GM21825 (cell line): ENCODE results near the gene CCDC61.

Experiments used
- ATAC-seq: cut with Tn5 transposase; IDR thresholded peaks from one replicate; pipeline ENCODE4 v1.9.1; 2021; ENCODE audit warnings: mild to moderate bottlenecking, moderate library complexity; ENCODE audit not compliant: unreplicated experiment

The CCDC61 gene

DNA sequence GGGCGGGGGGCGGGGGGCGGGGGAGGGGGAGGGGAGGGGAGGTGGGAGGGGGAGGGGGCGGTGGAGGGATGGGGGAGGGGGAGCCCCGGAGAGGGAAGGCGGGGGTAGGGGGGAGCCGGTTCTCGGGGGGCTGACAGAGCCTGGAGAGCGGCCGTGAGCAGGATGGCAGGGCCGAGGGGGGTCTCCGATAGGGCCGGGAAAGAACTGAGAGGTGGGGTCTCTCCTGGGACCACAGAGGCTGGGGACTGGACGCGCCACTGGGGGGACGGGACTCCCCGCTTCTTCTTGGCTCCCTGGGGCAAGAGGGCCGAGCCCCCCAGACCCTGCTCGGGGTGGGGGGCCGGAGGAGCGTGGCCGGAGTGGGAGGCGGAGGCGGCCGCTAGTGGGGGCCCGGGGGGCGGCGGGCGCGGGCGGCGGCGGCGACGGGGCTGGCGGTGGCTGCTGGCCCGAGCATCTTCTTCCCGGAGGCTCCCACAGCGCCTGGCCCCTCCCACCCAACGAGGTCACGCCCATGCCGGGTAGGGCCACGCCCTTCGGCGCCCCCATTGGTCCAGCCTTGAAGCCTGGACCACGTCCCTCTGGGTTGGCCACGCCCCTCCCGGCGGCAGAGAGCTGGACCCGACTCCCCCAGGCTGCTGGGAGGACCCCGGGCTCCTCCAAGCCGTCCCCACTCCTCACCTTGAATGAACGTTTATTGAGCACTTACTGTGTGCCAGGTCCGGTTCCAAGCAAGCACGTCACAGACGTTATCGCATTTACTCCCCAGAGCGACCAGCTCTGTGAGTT is 21.5 kb upstream of the CCDC61 start, which contains the start of gene NOVA2:
NOVA2 (minus strand) TSS at position 313 of the 786 bp plus-strand sequence. CDS start 514 bp downstream, outside the sequence.
- ATAC-seq: no peak

DNA sequence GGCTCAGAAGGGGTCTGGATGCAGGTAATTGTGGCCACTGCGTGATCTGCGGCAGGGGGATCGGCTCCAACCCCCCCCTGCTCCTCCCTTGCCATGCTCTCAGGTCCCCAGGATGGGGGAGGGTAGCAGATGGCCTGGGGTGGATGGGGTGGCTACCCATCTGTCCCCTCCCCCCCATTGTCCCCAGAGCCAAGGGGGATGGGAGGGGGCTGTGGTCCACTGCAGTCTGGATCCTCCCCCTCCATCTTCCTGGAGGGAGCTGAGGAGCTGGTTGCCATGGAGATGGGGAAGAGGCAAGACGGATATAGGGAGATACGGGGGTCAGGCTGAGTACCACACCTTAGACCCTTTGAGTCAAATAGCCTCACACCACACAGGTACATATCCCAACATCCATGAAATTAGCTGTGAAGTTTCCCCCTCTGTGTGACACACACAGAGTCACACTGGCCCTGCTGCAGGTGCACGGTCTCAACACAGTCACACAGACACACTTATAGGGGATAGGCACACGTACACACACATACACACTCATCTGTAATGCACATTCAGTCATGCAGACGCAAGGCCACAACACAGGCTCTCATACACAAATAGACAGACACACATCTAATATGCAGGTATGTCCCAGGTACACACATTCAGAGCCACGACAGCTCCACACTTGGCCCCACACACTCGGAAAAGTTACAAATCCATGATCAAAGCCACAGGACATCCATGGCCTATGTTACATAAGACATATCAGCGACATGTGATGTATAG is 19.8 kb upstream of the CCDC61 start:
- no peak for ATAC-seq

DNA sequence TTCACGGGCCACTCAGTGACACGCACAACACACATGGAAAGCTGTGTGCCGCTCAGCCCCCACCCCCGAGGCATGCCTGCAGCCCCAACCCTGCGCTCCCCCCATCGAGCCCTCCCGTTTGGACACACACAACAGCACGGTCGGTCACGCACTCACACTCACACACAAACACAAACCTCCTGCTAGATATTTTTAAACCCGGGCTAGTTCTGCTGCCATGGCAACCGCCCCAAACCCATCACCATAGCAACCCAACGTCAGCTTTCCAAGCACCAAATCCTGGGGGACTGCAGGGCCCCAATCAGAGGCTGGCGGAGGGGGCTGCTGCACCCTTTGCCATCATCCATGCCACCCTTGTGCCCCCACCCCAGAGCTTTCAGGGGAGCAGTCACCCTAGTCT is 19.1 kb upstream of the CCDC61 start:
- ATAC-seq: no peak

DNA sequence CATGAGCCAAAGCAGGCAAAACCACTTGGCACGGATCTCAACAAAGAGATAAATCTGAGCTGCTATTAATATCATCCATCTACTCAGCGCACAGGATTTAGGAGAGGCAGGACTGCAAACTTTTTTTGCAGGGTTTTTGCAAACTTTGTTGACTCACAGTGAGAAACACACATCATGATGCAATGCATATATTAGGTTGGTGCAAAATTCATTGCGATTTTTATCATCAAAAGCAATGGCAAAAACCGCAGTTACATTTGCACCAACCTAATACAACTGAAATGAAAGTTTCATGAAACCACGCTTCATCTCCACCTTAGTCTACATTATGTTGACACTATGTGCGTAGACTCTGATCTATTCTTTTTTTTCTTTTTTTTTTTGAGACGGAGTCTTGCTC is 17.1 kb upstream of the CCDC61 start:
- no peak for ATAC-seq

DNA sequence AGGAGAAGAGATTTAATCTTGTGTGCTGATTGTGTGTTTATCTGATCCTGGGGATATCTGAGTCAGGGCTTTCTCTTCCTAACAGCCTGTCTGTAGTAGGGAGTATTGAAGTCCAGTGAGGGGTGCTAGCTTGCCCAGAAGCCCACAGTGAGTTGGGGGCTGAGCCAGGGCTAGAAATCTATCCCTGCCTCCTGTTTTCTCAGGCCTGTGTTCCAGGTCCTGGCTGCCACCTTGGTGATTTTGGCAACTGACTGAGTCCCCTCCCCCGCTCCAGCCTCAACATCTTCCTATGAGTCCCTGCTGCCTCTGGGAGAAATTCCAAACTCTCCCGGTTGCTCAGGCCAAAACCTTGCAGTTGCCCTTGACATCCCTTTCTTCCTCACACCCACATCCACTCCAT is 13.9 kb upstream of the CCDC61 start:
- no peak for ATAC-seq

DNA sequence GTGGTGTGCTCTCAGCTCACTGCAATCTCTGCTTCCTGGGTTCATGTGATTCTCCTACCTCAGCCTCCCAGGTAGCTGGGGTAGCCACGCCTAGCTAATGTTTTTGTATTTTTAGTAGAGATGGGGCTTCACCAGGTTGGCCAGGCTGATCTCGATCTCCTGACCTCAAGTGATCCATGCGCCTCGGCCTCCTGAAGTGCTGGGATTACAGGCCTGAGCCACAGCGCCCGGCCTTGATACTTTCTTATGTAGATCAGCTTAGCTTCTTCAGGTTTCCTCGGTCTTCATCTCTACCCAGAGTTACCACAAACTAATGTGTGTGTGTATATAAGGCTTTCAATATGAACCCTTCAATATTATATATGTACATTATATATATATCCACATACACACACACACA is 9.9 kb upstream of the CCDC61 start:
- ATAC-seq: no peak

DNA sequence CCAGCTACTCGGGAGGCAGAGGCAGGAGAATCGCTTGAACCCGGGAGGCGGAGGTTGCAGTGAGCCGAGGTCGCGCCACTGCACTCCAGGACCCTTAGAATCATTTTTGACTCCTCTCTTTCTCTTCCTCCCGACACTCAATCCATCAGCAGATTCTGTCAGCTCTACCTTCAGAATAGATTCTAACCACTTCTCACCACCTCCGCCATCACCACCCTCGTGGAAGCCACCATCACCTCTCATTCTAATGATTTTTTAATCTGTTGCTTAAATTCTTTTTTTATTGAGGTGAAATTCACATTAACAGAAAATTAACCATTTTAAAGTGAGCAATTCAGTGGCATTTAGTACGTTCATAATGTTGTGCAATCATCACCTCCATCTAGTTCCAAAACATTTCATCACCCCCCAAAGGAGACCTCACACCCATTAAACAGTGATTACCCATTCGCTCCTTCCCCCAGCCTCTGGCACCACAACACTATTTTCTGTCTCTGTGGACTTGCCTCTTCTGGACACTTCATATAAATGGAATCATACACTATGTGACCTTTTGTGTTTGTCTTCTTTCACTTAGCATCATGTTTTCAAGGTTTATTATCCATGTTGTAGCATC is 5.0 kb upstream of the CCDC61 start:
- ATAC-seq: no peak

DNA sequence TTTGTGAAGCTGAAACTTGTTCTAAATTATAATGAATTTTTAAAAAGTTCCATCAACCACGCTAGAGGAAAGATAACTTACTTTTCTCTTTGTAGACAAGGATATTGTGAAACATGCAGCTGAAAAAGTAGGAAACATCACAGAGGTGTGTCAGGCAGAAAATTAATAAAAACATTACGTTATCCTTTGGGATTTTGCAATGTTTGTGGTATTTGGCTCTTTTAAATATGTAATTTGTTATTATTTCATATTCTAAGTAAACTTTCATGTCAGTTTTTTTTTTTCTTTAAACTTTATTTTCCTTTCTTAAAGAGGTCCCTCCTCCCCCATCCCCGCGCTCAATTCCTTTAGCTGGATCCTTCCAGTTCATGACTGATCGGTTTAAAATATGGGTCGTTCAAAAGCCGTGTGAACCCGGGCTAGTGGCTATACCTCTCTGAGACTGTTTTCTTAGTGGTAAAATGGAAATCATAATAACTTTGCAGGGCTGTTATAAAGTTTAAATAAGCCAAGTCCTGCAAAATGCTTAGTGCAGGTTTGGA is 740 bp upstream of the CCDC61 start:
- no peak for ATAC-seq

DNA sequence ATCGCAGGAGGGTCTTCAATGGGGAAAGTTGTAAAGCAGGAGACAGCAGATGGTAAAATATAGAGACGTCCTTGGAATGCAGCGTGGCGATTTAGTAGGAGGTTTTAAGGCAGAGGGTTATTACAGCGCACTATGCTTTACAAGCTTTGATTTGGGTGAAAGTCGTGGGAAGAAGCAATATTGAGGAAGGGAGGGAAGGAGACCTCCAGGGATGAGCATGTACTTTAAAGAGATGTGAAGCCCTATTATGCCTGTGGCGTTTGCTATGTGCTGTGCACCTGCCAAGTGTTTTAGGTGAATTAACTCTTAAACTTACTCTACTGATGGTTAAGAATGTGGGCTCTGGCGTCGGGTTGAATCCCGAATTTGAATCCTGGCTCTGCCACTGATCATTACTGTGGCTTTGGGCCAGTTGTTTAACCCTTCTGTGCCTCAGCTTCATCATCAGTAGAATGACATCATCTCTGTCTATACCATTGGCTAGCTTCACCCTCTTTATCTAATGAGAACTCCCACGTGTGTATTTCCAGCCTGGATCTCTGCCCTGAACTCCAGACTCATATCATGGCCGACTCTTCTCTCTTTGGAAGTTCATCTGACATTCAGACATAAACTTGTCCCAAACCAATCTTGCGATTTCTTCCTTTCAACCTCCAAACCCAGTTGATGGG is 583 bp downstream of the CCDC61 start:
- ATAC-seq: no peak

DNA sequence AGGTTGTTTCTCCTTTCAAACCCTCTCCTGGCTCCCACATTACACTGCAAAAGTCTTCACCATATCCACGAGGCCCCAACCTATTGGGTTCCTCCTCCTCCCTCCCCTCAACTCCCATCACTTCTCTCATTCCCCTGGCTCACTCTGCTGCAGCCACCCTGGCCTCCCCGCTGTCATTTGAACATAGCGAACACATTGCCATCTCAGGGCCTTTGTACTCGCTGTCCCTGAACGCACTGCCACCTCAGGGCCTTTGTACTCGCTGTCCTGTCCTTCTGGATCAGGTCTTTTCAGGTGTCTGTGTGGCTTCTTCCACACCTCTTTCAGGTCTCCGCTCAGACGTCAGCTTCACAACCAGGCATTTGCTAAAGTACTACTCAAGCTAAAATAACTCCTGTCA is 1.7 kb downstream of the CCDC61 start:
- ATAC-seq: no peak

DNA sequence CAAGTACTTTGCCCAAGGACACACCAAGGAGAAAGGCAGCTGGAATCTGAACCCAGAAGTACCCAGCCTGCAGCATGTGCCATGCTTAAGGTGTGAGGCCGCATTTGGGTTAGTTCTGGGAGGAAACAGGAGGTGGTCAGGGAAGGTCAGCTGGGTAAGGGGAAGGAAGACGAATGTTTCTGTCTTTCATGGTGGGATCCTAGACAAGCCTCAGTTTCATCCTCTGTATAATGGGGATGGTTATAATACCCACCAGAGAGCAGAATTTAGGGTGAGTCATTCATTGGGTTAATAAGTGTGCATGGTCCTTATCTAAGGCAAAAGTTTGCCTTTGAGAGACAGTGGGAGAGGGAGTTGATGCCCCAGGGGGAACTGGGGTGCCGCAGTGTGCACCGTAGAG is 3.6 kb downstream of the CCDC61 start:
- no peak for ATAC-seq

DNA sequence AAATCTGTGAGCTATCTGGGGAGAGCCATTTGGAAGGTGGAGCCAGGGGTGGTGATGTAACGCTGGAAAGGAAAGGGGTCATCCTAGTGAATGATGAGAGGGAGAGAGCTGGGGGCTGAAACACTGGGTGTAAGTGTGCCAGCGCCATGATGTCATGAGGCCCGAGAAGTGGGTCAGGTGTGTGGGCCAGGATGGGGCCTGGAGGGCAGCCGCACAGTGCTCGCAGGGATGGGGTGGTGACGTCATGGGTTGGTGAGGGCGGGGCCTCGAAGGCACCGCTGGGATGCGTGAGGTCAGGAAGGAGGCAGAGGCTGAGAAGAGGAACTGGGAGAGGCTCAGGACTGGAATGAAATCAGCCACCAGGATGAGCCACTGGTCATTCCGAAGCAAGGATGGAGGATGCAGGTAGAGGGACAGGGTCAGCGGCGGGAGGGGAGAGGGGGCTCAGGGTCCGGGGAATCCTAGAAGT is 4.4 kb downstream of the CCDC61 start:
- no peak for ATAC-seq

DNA sequence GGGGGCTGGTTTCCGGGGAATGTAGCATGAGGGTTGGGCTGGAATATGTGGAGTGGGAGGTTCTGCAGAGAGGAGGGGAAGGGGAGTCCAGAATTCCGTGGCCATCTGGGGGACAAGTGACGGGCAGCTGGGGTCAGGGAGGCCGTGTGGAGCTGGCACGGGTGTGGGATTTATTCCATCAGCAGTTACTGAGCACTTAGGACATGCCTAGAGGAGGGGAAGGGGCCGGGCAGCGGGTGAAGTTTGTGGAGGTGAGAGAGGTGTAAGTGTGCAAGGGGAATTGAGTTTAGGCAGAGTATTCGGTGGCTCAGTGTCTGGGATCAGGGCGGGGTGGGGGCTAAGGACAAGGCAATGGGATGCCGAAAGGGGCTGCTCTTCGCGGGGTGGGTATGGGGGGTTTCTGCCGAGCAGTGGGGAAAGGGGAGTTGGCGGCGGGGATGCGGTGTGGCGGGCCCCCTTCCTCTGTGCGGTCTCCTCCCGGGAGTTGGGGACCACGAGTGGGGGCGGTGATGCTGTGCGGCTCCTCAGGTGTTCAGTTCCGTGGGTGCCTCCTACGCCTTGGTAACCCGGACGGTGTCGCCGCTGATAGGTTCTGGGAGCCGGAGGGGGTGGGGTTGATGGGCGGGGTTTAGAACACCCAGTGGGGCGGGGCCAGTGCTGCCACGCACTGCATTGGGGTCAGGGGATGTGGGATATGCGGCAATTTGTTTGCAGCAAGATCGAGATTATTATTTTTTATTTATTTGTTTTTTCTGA is 5.4 kb downstream of the CCDC61 start:
- ATAC-seq: no peak

DNA sequence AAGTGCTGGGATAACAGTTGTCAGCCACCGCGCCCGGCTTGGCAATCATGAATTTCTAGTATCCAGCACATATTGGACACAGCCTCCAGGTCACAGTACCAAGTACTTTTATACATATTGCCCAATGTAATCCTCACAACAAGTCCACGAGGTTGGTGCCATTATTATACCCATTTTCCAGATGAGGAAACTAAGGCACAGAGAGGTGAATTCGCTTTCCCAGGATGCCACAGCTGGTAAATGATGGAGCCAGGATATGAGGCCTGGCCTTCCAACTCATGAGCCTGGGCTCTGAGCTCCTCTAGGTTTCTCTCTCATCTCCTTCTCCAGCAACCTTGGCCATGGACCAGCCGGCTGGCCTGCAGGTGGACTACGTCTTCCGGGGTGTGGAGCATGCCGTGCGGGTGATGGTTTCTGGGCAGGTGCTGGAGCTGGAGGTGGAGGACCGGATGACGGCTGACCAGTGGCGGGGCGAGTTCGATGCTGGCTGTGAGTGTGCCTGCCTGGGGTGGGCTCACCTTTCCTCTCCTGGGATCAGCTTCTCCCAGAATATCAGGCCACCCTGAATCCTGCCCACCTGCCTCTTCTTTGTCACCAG is 7.5 kb downstream of the CCDC61 start:
- no peak for ATAC-seq

DNA sequence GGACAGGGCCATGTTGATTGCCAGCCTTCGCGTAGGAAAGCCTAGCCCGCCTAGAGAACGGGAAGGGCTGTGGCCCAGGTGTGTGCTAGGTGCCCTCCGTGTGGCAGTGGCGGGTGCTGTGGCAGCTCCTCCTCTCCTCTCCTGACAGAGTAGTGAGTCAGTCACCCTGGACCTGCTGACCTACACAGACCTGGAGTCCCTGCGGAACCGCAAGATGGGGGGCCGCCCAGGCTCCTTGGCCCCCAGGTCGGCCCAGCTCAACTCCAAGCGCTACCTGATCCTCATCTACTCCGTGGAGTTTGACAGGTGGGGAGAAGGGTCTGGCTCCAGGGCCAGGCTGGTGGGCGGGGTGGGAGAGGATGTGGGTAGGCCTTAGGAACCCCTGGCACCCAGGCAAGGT is 11.1 kb downstream of the CCDC61 start:
- no peak for ATAC-seq

DNA sequence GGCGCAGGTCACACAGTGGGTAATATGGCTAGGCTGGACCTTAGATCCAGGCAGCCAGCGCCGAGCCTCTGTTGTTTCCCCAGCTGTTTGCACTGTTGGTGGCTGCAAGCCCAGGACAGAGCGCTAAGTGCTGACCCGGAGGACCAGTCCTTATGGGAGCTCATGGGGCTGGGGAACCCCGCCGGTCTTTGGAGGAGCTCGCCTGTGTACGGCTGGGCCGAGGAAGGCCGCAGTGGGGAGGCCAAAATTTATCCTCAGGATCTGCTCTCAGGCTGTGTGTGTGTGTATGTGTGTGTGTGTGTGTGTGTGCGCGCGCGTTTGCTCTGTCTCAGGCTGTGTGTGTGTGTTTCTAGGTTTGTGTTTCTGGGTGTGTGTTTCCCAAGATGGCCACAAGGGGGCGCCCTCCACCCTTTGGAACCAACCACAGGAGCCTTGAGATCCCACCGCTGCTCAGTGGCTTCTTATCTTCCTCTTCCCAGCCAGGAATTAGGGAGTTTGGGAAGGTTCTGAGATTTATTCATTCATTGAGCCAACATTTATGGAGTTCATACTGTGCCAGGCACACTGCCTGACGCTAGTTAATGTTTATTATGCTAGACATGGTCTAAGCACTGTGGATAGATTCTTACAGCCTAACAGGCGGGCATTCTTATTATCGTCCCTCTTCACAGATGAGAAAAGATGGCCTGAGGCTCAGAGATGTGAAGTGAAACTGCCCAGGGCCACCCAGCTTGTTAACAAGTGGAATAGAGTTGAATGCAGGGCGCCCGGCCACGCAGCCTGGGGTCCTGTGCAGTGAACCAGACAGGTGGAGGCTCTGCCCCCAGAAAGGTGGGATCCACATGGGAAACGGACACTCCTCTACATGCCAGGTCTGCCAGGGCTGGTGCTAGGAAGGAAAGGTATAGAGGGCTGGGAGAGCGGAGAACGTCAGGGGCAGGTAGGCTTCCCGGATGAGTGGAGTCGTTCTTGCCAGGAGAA is 14.6 kb downstream of the CCDC61 start:
- ATAC-seq: no peak

DNA sequence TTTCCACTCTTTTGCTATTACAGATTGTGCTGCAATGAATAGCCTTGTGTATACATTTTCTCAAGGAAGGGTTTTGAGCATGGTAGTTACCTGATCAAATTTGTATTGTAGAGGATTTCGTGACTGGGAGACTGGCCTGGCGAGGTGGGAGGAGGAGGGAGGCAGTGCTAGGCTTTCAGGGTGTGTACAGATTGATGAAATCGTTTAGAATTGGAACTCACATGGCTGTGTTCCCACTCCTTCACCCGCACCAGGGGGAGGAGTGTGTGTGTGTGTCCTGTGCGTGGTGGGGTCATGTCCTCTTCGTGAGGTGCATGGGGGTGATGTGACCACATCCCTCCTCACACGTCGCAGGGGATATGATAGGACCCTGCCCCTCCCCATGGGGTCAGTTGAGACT is 19.3 kb downstream of the CCDC61 start:
- no peak for ATAC-seq

DNA sequence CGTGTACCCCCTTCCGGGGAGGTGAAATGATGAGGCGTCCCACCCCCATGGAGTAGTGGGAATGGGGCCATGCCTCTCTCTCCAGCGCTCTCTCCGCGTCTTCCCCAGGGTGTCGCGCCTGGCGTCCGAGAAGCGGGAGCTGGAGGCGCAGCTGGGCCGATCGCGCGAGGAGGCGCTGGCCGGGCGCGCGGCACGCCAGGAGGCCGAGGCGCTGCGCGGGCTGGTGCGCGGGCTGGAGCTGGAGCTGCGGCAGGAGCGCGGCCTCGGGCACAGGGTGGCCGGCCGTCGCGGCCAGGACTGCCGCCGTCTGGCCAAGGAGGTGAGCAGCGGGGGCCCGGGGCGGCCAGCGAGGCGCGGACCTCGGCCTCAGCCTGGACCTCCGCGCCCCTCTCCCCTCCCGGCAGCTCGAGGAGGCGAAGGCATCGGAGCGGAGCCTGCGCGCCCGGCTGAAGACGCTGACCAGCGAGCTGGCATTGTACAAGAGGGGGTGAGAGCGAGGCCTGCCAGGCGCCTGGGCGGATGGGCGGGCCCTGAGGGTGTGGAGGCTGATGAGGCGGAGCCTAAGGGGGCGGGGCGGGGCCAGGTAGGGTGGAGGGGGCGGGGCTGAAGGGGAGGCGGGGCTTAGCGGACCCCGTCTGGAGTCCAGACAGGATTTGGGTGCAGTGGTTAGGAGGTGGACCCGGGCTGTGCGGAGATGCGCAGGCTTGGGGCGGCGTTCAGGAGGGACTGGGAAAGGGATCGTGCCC is 19.8 kb downstream of the CCDC61 start:
- ATAC-seq: no peak
